Stimulated activated CD8-positive, alpha-beta memory T cell treated with anti-CD3 and anti-CD28 coated beads, Interleukin-15, amount 100 ng/mL, for 1 hour (primary cell): Measurements from ENCODE around the gene KCNK5.

Experiments used
- DNase-seq: peaks from one replicate; pipeline ENCODE4 v3.0.0-alpha.2; 2020; ENCODE audit warnings: low read depth

Gene KCNK5

GRCh38 chr6:39215640-39216158, 13.6 kb downstream of the KCNK5 start:
- DNase-seq, result no peak

GRCh38 chr6:39214846-39215639, 14.2 kb downstream of the KCNK5 start:
- DNase-seq, result no peak

DNA sequence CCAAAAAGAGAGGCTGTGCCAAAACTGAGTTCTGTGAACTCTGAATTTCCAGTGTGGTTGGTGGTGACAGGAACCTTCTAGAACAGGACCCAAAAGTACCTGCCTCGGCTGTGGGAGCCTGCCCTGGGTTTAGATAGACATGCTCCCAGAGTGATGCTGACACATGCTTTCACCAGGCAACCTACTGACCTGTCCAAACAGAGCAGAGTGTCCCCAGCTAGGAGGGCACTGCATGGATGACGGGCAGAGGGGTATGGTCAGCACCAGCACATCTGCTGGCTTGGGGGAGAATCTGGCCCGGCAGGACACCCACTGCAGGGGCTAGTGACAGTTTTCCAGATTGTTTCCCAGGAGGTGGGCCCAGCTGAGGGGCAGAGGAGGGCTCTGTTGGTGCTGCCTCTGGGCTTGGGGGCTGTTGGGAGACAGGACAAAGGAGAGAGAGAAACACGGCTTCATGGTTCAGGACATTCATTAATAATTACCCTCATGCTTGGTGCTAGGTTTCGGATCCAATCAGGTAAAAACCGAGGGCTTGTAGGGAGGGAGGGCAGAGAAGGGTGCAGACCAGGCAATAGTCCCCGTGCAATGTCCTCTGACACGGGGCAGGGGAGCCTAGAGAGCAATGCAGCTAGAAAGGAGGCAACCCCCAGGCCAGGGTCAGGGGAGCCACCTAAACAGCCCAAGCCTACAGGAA, 15.0 kb downstream of the KCNK5 start:
- no peak for DNase-seq

GRCh38 chr6:39213195-39213920, 15.9 kb downstream of the KCNK5 start:
- no peak for DNase-seq

GRCh38 chr6:39211183-39211582, 18.1 kb downstream of the KCNK5 start:
- DNase-seq, result no peak

DNA sequence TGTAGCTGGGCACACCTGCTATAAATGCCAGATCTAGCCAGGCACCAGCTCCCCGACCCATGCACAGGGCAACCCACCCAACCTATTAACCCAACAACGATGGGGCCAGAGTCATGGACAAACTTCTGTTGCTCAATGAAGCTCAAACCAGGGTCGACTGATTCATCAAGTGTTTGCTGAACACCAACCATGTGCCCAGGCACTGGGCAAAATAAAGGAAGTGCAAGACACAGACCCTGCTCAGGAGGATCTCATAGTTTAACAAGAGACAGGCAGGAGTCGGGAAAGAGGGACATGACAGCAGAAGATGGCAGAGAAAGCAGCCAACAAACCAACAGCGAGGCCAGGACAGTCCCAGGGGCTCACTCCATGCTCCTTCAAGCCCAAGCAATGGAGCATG, 18.8 kb downstream of the KCNK5 start:
- DNase-seq, result no peak

DNA sequence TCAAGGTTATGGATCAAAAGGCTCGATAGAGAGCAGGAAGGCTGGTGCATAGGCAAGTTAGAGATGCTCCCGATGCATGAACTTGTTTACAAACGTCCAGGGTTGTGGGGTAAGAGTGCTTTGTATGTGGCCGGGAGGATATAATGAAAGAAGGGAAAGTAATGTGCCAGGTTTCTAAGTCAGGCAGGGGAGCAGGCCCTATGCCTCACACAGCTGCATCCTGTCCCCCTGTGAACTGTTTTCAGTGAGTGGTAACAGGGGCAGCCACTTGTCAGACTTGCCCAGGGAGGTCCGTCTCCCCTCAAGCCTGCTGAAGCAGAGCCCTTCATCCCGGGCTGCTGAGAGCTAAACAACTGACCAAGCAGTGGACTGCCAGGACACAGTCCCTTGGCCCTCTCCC, 19.4 kb downstream of the KCNK5 start:
- no peak for DNase-seq

- no peak for DNase-seq
Measured at GRCh38 chr6:39209360-39209811, 19.9 kb downstream of the KCNK5 start.

GRCh38 chr6:39208223-39208739, 21.0 kb downstream of the KCNK5 start:
- no peak for DNase-seq

- no peak for DNase-seq
Measured at GRCh38 chr6:39207416-39208222, 21.7 kb downstream of the KCNK5 start.

GRCh38 chr6:39206250-39206721, 23.0 kb downstream of the KCNK5 start:
- DNase-seq, result no peak

DNA sequence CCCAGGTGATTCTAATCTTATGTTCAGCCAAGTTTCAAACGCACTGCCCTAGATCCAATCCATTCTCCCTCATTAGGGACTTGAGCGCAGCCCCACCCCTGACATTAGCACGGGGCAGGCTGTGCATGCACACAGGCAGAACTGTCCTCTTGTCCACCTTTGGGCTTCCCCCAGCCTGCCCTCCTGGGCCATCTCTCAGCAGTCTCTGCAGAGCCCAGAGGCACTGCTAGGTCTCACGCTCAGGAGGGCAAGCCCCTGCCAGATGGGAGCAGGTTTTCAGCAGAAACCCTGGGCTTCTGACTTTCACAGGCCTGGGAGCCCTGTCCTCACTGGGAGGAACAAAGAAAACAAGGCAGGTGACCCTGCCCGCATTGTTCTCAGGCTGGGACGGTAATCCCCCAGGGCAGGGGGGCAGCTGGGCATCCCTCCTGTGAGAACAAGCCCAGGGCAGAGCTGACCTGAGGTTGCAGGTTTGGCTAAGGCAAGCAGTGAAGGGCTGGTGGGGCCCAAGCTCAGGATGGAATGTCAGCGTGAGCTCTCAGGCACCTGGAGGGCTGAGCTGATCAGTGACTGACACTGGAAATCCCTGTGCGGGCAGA, 24.5 kb downstream of the KCNK5 start:
- no peak for DNase-seq

DNA sequence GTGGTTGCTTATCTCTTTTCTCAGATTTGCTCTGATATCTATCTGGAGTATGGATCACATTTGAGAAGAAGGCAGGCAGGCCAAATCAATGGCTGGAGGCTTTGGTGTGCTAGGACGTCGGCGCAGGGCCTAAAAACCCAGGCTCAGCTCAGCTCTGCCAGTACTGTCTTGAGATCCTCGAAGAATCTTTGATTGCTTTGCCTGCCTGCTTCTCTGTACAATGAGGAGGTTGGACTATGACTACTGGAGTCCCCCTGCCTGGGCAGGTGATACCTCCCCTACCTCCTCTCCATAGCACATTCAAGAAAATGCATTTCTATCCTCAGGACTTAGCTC, 25.1 kb downstream of the KCNK5 start:
- DNase-seq, result no peak

GRCh38 chr6:39203436-39204159, 25.7 kb downstream of the KCNK5 start:
- no peak for DNase-seq

- DNase-seq, result no peak
Measured at GRCh38 chr6:39202166-39202565, 27.1 kb downstream of the KCNK5 start.

- DNase-seq, result no peak
Measured at GRCh38 chr6:39200498-39201020, 28.7 kb downstream of the KCNK5 start.

- DNase-seq, result no peak
Measured at GRCh38 chr6:39199976-39200375, 29.3 kb downstream of the KCNK5 start.

DNA sequence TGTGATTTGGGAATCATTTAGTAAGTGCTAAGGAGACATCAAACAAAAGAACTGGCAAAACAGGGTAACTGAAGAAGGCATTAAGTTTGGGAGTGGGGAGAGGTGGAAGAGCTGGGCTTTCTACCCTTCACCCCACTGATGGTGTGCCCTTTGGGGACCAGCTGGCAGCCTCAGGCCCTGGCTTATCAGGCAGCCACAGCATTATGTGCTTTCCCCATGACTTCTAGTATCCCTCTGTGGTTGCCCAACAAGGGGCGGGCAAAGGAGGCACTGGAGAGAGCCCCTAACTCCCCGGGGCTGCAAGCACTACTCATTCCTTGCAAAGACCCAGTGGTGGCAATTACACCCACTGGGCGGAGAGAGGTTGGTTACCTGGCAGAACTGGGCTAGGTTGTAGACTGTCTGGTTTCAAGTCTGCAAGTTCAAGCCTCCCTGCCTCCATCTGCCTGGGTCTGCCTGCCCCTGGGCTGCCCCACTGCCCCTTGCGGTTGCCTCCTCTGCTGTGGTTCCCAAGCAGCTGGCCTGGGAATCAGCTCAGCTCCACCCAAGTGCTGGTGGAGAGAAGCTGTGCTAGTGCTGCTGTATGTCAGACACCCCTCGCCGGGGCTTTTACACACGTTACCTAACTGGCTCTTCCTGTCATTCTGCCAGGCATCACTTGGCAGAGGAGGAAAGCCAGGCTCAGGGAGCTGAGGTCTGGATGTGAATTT, 29.9 kb downstream of the KCNK5 start:
- DNase-seq, result no peak

- no peak for DNase-seq
Measured at GRCh38 chr6:39198528-39198927, 30.7 kb downstream of the KCNK5 start.
